Activated CD4-positive, alpha-beta T cell treated with anti-CD3 and anti-CD28 coated beads, Interleukin-2, amount 50 U/mL, for 48 hours (primary cell): ENCODE data around the gene CACNB4.
"Not testable (repeated sequence)": the region's sequence is repeated elsewhere in the genome, so short reads cannot be mapped to it uniquely, and the experiment has no call there.

ENCODE experiments used
- DNase-seq, 2 experiments: peaks; one replicate each; pipeline ENCODE4 v3.0.0-alpha.2; 2020

Gene CACNB4

GRCh38 chr2:152098496-152099366, at the start of gene CACNB4:
Gene CACNB4, minus strand, starts transcription at chr2:152099044.
- DNase-seq, result peak in 1 of 2 experiments; percentile 15

GRCh38 chr2:152134488-152135280, 35.8 kb upstream of the CACNB4 start:
- peak; percentile 29 to 46 for DNase-seq

- no peak for DNase-seq
Observed at GRCh38 chr2:152132306-152132705, 33.5 kb upstream of the CACNB4 start.

- DNase-seq, result no peak
Observed at GRCh38 chr2:152127628-152128027, 28.8 kb upstream of the CACNB4 start.

- DNase-seq, result no peak
Observed at GRCh38 chr2:152126664-152127063, 27.8 kb upstream of the CACNB4 start.

- DNase-seq, result no peak
Observed at GRCh38 chr2:152122161-152122560, 23.3 kb upstream of the CACNB4 start.

GRCh38 chr2:152120430-152120829, 21.6 kb upstream of the CACNB4 start:
- DNase-seq, result no peak

- no peak for DNase-seq
Observed at GRCh38 chr2:152115952-152116351, 17.1 kb upstream of the CACNB4 start.

- DNase-seq, result no peak
Observed at GRCh38 chr2:152114366-152114765, 15.5 kb upstream of the CACNB4 start.

GRCh38 chr2:152107140-152107539, 8.3 kb upstream of the CACNB4 start:
- DNase-seq, result not testable (repeated sequence)

GRCh38 chr2:152106464-152106863, 7.6 kb upstream of the CACNB4 start:
- no peak for DNase-seq

GRCh38 chr2:152103271-152103670, 4.4 kb upstream of the CACNB4 start:
- DNase-seq, result no peak

GRCh38 chr2:152100961-152101360, 2.1 kb upstream of the CACNB4 start:
- no peak for DNase-seq

- peak in 1 of 2 experiments; percentile 10 for DNase-seq
Observed at GRCh38 chr2:152099367-152100050, 665 bp upstream of the CACNB4 start.

- peak in 1 of 2 experiments; percentile 11 for DNase-seq
Observed at GRCh38 chr2:152097801-152098495, 896 bp downstream of the CACNB4 start.

GRCh38 chr2:152097290-152097800, 1.5 kb downstream of the CACNB4 start:
- DNase-seq, result no peak

GRCh38 chr2:152095146-152095545, 3.7 kb downstream of the CACNB4 start:
- DNase-seq, result no peak

GRCh38 chr2:152094014-152094413, 4.8 kb downstream of the CACNB4 start:
- DNase-seq, result no peak

- no peak for DNase-seq
Observed at GRCh38 chr2:152093464-152093863, 5.4 kb downstream of the CACNB4 start.

GRCh38 chr2:152092095-152092494, 6.7 kb downstream of the CACNB4 start:
- no peak for DNase-seq

GRCh38 chr2:152090726-152091125, 8.1 kb downstream of the CACNB4 start:
- DNase-seq, result not testable (repeated sequence)

- DNase-seq, result no peak
Observed at GRCh38 chr2:152089238-152089637, 9.6 kb downstream of the CACNB4 start.
